Measurements from ENCODE around the gene SCAMP1. TPM values are rescaled to one million over a fixed set of nuclear protein-coding genes. Genes with fewer than 3 reads are reported as not detected.

SCAMP1 gene
- total RNA-seq, 1 donor from 2014 or later, result 45.0 TPM

DNA sequence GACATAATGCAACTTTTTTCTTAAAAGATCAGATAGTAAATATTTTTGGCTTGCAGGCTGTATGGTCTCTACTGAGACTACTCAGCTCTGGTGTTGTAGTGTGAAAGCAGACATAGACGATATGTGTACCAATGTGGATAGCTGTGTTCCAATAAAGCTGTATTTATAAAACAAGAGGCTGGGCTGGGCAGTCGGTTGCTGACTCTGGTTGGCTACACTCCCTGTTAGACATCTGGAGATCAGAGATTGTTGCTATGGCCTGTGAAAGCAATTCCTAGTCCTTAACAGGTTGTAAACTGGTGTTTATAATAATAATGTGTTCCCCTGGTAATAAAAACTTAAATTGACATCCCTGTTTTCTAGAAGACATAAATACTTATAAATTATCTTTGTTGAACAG lies 24.4 kb upstream of the SCAMP1 start:
- Mint-ChIP-seq H3K4me3 (ENCODE audit: unreplicated experiment) (no peak overlapping the region), H3K27ac (ENCODE audit: unreplicated experiment) (no peak overlapping the region), H3K9me3 (ENCODE audit: unreplicated experiment) (peaks cover 15% of the 10 kb centered on the region), H3K27me3 (ENCODE audit: unreplicated experiment) (no peaks in the 10 kb centered on the region), H3K36me3 (ENCODE audit: unreplicated experiment) (peaks cover 5% of the 10 kb centered on the region), H3K4me1 (ENCODE audit: unreplicated experiment) (no peaks in the 10 kb centered on the region)
- TF ChIP-seq, protein P1, sequence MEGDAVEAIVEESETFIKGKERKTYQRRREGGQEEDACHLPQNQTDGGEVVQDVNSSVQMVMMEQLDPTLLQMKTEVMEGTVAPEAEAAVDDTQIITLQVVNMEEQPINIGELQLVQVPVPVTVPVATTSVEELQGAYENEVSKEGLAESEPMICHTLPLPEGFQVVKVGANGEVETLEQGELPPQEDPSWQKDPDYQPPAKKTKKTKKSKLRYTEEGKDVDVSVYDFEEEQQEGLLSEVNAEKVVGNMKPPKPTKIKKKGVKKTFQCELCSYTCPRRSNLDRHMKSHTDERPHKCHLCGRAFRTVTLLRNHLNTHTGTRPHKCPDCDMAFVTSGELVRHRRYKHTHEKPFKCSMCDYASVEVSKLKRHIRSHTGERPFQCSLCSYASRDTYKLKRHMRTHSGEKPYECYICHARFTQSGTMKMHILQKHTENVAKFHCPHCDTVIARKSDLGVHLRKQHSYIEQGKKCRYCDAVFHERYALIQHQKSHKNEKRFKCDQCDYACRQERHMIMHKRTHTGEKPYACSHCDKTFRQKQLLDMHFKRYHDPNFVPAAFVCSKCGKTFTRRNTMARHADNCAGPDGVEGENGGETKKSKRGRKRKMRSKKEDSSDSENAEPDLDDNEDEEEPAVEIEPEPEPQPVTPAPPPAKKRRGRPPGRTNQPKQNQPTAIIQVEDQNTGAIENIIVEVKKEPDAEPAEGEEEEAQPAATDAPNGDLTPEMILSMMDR (IDR thresholded peaks at IDR 0.05), result no peak
- DNase-seq (ENCODE audit: extremely low spot score, unreplicated experiment), result no peak

DNA sequence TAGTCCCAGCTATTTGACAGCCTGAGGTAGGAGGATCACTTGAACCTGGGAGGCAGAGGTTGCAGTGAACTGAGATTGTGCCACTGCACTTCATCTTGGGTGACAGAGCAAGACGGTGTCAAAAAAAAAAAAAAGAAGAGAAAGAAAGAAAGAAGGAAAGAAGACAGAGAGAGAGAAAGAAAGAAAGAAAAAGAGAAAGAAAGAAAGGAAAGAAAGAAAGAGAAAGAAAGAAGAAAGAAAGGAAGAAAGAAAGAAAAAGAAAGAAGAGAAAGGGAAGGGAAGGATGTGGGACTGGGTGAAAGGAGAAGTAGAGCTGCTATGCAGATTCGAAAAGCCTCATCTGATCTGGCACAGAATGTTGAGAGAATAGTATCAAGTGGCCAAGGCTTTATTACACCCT lies 23.7 kb upstream of the SCAMP1 start:
- Mint-ChIP-seq H3K27me3 (ENCODE audit: unreplicated experiment) (no peaks in the 10 kb centered on the region), H3K27ac (ENCODE audit: unreplicated experiment) (no peak overlapping the region), H3K9me3 (ENCODE audit: unreplicated experiment) (peaks cover 15% of the 10 kb centered on the region), H3K4me3 (ENCODE audit: unreplicated experiment) (no peak overlapping the region), H3K4me1 (ENCODE audit: unreplicated experiment) (no peaks in the 10 kb centered on the region), H3K36me3 (ENCODE audit: unreplicated experiment) (peaks cover 5% of the 10 kb centered on the region)
- TF ChIP-seq, protein P1 (IDR thresholded peaks at IDR 0.05), result no peak
- no peak for DNase-seq (ENCODE audit: extremely low spot score, unreplicated experiment)

DNA sequence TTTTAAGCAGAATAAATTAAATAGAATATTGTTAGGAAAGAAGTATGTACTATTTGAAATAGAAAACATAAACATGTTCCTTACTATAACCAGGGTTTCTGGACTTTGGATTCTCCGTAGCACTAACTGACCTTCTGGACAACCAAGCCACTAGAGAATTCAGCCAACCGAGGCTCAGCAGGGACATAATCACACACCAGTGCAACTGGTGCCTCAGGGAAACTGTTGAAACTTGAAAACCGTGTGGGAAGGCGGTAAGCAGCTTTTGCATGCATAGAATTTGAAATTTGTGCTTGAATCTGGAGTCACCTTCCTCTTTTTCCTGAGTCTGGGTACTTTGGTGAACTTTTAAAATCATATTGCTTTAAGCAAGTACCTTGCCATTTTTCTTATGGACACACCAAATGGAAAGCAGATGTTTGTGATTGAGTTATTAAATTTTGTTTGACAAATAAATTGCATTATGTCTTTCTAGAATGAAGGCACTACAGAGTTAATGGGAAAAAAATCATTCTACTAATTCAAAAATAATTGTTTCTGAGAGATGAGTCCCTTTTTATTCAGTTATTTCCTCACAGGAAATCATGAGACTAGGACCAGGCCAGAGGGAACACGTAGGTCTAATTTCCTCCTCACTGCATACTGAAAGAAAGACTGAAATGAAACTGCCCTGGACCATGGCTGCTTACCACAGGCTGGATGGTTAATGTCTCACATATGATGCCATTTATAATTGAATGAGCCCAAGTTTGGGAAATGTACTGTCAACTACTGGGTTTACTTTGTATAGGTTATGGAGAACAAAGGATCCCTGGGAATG lies 20.6 kb upstream of the SCAMP1 start:
- TF ChIP-seq, protein P1 (IDR thresholded peaks at IDR 0.05), result no peak
- peaks cover 15% of the 10 kb centered on the region for H3K9me3 Mint-ChIP-seq (ENCODE audit: unreplicated experiment)
- no peak for DNase-seq (ENCODE audit: extremely low spot score, unreplicated experiment)
- H3K4me1 Mint-ChIP-seq (ENCODE audit: unreplicated experiment), result no peaks in the 10 kb centered on the region
- no peaks in the 10 kb centered on the region for H3K27me3 Mint-ChIP-seq (ENCODE audit: unreplicated experiment)
- no peak overlapping the region for H3K4me3 Mint-ChIP-seq (ENCODE audit: unreplicated experiment)
- H3K36me3 Mint-ChIP-seq (ENCODE audit: unreplicated experiment), result peaks cover 5% of the 10 kb centered on the region
- H3K27ac Mint-ChIP-seq (ENCODE audit: unreplicated experiment), result no peak overlapping the region

DNA sequence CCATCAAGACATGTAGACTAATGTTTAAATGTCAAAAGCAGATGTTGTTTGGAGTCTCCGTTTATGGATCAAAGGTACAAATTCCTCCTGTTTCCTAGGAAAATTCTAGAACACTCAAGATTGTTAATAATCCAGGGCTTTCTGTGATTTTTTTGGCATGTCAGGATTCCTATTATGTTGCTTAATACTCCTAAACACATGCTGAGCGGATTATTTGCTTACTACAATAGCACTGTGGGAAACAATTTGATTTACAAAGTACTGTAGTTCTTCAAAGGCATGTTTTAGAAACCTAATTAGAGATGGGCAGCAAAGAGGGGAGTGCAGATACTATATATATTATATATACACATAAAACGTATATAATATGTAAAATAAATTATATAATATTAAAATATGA lies 19.0 kb upstream of the SCAMP1 start:
- no peak overlapping the region for H3K4me3 Mint-ChIP-seq (ENCODE audit: unreplicated experiment)
- H3K27me3 Mint-ChIP-seq (ENCODE audit: unreplicated experiment), result no peaks in the 10 kb centered on the region
- peaks cover 5% of the 10 kb centered on the region for H3K36me3 Mint-ChIP-seq (ENCODE audit: unreplicated experiment)
- H3K27ac Mint-ChIP-seq (ENCODE audit: unreplicated experiment), result no peak overlapping the region
- DNase-seq (ENCODE audit: extremely low spot score, unreplicated experiment), result no peak
- TF ChIP-seq, protein P1 (IDR thresholded peaks at IDR 0.05), result no peak
- H3K9me3 Mint-ChIP-seq (ENCODE audit: unreplicated experiment), result peaks cover 15% of the 10 kb centered on the region
- peaks cover 5% of the 10 kb centered on the region for H3K4me1 Mint-ChIP-seq (ENCODE audit: unreplicated experiment)

DNA sequence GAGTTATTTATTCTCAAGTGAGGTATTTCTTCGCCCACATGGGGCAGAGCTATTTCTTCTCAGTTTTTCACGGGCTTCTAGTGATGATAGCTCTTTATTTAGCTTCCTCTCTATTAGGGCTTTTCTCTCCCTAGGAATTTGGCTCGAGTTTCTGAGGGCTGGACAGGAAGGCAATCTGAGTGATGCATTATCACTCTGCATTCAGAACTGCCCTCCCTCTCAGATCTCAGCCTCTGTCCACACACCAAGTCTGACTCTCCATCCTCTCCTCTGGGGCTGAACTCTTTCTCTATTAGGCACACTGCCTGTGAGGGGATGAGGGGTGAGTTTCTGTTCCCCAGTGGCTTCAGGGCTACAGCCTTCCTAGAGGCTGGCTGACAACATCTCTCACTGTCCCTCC lies 14.9 kb upstream of the SCAMP1 start:
- Mint-ChIP-seq H3K4me1 (ENCODE audit: unreplicated experiment) (peaks cover 5% of the 10 kb centered on the region), H3K36me3 (ENCODE audit: unreplicated experiment) (no peaks in the 10 kb centered on the region), H3K4me3 (ENCODE audit: unreplicated experiment) (no peak overlapping the region), H3K9me3 (ENCODE audit: unreplicated experiment) (no peaks in the 10 kb centered on the region), H3K27me3 (ENCODE audit: unreplicated experiment) (no peaks in the 10 kb centered on the region), H3K27ac (ENCODE audit: unreplicated experiment) (no peak overlapping the region)
- TF ChIP-seq, protein P1 (IDR thresholded peaks at IDR 0.05), result no peak
- DNase-seq (ENCODE audit: extremely low spot score, unreplicated experiment), result no peak
